ENCODE results near the gene DLL1.

DLL1 gene

GRCh38 chr6:170285482-170285881, 5.4 kb downstream of the DLL1 start:
- no peak overlapping the region for H3K4me3 ChIP-seq

GRCh38 chr6:170284866-170285469, 5.9 kb downstream of the DLL1 start:
- Histone ChIP-seq H3K4me3 (no peak overlapping the region), H3K27ac (no peak overlapping the region)

More at GRCh38 chr6:170285482-170285881, 5.4 kb downstream of the DLL1 start:
- no peak overlapping the region for H3K27ac ChIP-seq

- no peak overlapping the region for H3K27ac ChIP-seq
- no peak overlapping the region for H3K4me3 ChIP-seq
These were observed 6.6 kb downstream of the DLL1 start for GRCh38 chr6:170284126-170284773.

- no peak overlapping the region for H3K4me3 ChIP-seq
These were observed 7.4 kb downstream of the DLL1 start for GRCh38 chr6:170283212-170284081.

GRCh38 chr6:170282512-170283158, 8.2 kb downstream of the DLL1 start:
- Histone ChIP-seq H3K27ac (no peak overlapping the region), H3K4me3 (no peak overlapping the region)

More at GRCh38 chr6:170283212-170284081, 7.4 kb downstream of the DLL1 start:
- H3K27ac ChIP-seq = no peak overlapping the region

- Histone ChIP-seq H3K4me3 (no peak overlapping the region), H3K27ac (no peak overlapping the region)
These were observed 9.3 kb downstream of the DLL1 start for GRCh38 chr6:170281331-170282292.

GRCh38 chr6:170280689-170281045, 10.2 kb downstream of the DLL1 start:
- H3K27ac ChIP-seq = peak overlapping the region in 7 of 21 experiments; percentile 11 to 47 (median 24)
- peak overlapping the region; percentile 6 to 27 (median 17) for H3K4me3 ChIP-seq

GRCh38 chr6:170279977-170280688, 10.7 kb downstream of the DLL1 start:
- peak overlapping the region; percentile 6 to 27 (median 17) for H3K4me3 ChIP-seq
- peak overlapping the region in 8 of 21 experiments; percentile 11 to 47 (median 30) for H3K27ac ChIP-seq

- H3K4me3 ChIP-seq = no peak overlapping the region
These were observed 11.5 kb downstream of the DLL1 start for GRCh38 chr6:170279426-170279825.

GRCh38 chr6:170278743-170279094, 12.2 kb downstream of the DLL1 start:
- Histone ChIP-seq H3K27ac (no peak overlapping the region), H3K4me3 (no peak overlapping the region)

More at GRCh38 chr6:170279426-170279825, 11.5 kb downstream of the DLL1 start:
- no peak overlapping the region for H3K27ac ChIP-seq

GRCh38 chr6:170277893-170278742, 12.8 kb downstream of the DLL1 start:
- no peak overlapping the region for H3K4me3 ChIP-seq
- H3K27ac ChIP-seq = no peak overlapping the region

GRCh38 chr6:170276369-170277057, 14.4 kb downstream of the DLL1 start:
- Histone ChIP-seq H3K4me3 (no peak overlapping the region), H3K27ac (peak overlapping the region in 1 of 21 experiments; percentile 24)

GRCh38 chr6:170274713-170275560, 15.9 kb downstream of the DLL1 start:
- H3K4me3 ChIP-seq = no peak overlapping the region

GRCh38 chr6:170273681-170274080, 17.2 kb downstream of the DLL1 start:
- Histone ChIP-seq H3K27ac (no peak overlapping the region), H3K4me3 (no peak overlapping the region)

More at GRCh38 chr6:170274713-170275560, 15.9 kb downstream of the DLL1 start:
- no peak overlapping the region for H3K27ac ChIP-seq

- H3K27ac ChIP-seq = no peak overlapping the region
These were observed 17.7 kb downstream of the DLL1 start for GRCh38 chr6:170273191-170273590.

More at GRCh38 chr6:170273191-170273590, 17.7 kb downstream of the DLL1 start:
- no peak overlapping the region for H3K4me3 ChIP-seq

Data from skin epidermis (tissue), 12 donors.